Sigmoid colon (tissue), 7 donors: ENCODE data around the gene ZFYVE28. TPM values are rescaled to one million over a fixed set of nuclear protein-coding genes. Genes with fewer than 3 reads are reported as not detected.

ENCODE experiments used
- DNase-seq: peaks from one replicate; pipeline ENCODE4 v3.0.0-alpha.2; 2019
- H3K27ac ChIP-seq, 4 donors: fragments of 200-600 bp; sonication (generic); one replicate each; pipeline ENCODE4 v1.5.1; 2016 to 2019; ENCODE audit warnings: mild to moderate bottlenecking in 1 of 4
- H3K27me3 ChIP-seq, 3 donors: fragments of 200-600 bp; sonication (generic); one replicate each; pipeline ENCODE4 v1.5.1; 2019; ENCODE audit warnings: mild to moderate bottlenecking in 1 of 3
- H3K36me3 ChIP-seq, 4 donors: fragments of 200-600 bp; sonication (generic); one replicate each; pipeline ENCODE4 v1.5.1; 2016 to 2019
- H3K4me1 ChIP-seq, 4 donors: fragments of 200-600 bp; sonication (generic); one replicate each; pipeline ENCODE4 v1.5.1; 2017 to 2019
- H3K4me3 ChIP-seq, 4 donors: fragments of 200-600 bp; sonication (generic); one replicate each; pipeline ENCODE4 v1.5.1; 2017 to 2019; ENCODE audit warnings: mild to moderate bottlenecking in 2 of 4, moderate library complexity in 1 of 4
- H3K9me3 ChIP-seq, 4 donors: fragments of 200-600 bp in 3 of 4; sonication (generic) in 3 of 4; one replicate each; pipeline versions ENCODE4 v1.5.1 to v1.6.1; 2013 to 2019
- CTCF ChIP-seq, 4 experiments: fragments of 450-650 bp in 3 of 4; fragments of 200-600 bp in 1 of 4; IDR thresholded peaks; one replicate each; pipeline ENCODE4 v1.5.1; 2016 to 2019; ENCODE audit warnings: antibody characterized with exemption in 4 of 4, mild to moderate bottlenecking in 3 of 4, moderate library complexity in 2 of 4
- EP300 ChIP-seq, 4 donors: sonication (generic); formaldehyde crosslinking; IDR thresholded peaks; one replicate each; pipeline ENCODE4 v1.6.1; 2017; ENCODE audit warnings: antibody characterized with exemption in 4 of 4
- POLR2A ChIP-seq, 2 donors: fragments of 450-650 bp; IDR thresholded peaks; one replicate each; pipeline ENCODE4 v1.6.1; 2016; ENCODE audit warnings: antibody characterized with exemption in 2 of 2, mild to moderate bottlenecking in 2 of 2, moderate library complexity in 2 of 2
- POLR2AphosphoS5 ChIP-seq, 4 donors: sonication (generic); formaldehyde crosslinking; IDR thresholded peaks; one replicate each; pipeline ENCODE4 v1.6.1; 2017; ENCODE audit warnings: antibody characterized with exemption in 4 of 4
- WGBS, 2 donors: extraction: QIAGEN DNeasy Blood & Tissue Kit; methylation state at CpG; one replicate each; pipeline ENCODE4 v1.1.7; 2013; 5-methylcytosine and 5-hydroxymethylcytosine counted together
- intact Hi-C: fragments of 100-400 bp; cut with DNase I; formaldehyde crosslinking; loops from one replicate; pipeline ENCODE4 v1.15.1; 2023
- polyA plus RNA-seq, 3 donors: library from polyadenylated mRNA; stranded (reverse); fragments of 200-250 nt; gene quantifications; one replicate each; pipeline ENCODE4 v1.2.3, GENCODE V29; 2013
- total RNA-seq, 4 donors: library from RNA; depleted of rRNA; stranded (reverse); fragments of >200 nt; gene quantifications; one replicate each; pipeline ENCODE4 v1.1.0, GENCODE V29; 2016
- donor health status: healthy with polysubstance abuse.
- donor health status: Bipolar disorder and iron deficiency.
- donor health status: healthy.

The ZFYVE28 gene
- total and polyA plus RNA-seq, 7 donors, result 3.1 to 24.1 (median 13.0) TPM

DNA sequence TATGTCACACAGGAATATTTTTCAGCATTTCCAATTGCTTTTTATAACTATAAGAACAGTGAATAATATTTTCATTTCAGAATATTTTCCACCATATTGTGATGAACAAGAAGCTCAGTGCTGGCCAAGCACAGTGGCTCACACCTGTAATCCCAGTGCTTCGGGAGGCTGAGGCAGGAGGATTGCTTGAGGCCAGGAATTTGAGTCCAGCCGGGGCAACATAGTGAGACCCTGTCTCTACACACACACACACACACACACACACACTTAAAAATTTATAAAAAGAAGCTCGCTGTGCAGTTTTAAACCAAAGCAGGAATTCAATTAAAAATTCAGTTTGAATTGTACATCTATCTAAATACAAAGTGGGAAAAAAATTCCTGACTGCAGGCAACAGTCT, 3.2 kb downstream of the ZFYVE28 start:
- Histone ChIP-seq H3K9me3 (no peaks in the 10 kb centered on the region), H3K4me1 (peaks cover 0 to 50% (median 45%) of the 10 kb centered on the region in 4 donors), H3K4me3 (no peak overlapping the region), H3K27me3 (peaks cover 8 to 48% (median 37%) of the 10 kb centered on the region in 3 donors), H3K36me3 (no peaks in the 10 kb centered on the region), H3K27ac (no peak overlapping the region)
- 94 to 97% methylated on average over 3 of the region's 3 CpGs for WGBS, 2 donors
- TF ChIP-seq EP300 (IDR thresholded peaks at IDR 0.05) (no peak), CTCF (IDR thresholded peaks at IDR 0.05) (no peak), POLR2AphosphoS5 (IDR thresholded peaks at IDR 0.05) (no peak), POLR2A (IDR thresholded peaks at IDR 0.05) (no peak)
- intact Hi-C loops, result loop anchor here (5.0 kb wide), 6 partner anchors 52 to 547 kb away; partner anchors contain the start of genes FAM193A, GRK4, HAUS3 and MXD4
- DNase-seq, result no peak

GRCh38 chr4:2413821-2414610, 4.4 kb downstream of the ZFYVE28 start:
- 46 to 56% methylated on average over 14 of the region's 14 CpGs for whole genome bisulfite sequencing, 2 donors
- Histone ChIP-seq H3K4me3 (no peak overlapping the region), H3K9me3 (no peaks in the 10 kb centered on the region), H3K4me1 (peaks cover 0 to 42% (median 37%) of the 10 kb centered on the region in 4 donors), H3K36me3 (no peaks in the 10 kb centered on the region), H3K27ac (peak overlapping the region; percentile 25 to 56 (median 43)), H3K27me3 (peaks cover 8 to 42% (median 37%) of the 10 kb centered on the region in 3 donors)
- intact Hi-C loops, result no loop called here
- peak in 1 of 2 donors; percentile 18 for TF ChIP-seq POLR2A (IDR thresholded peaks at IDR 0.05)
- no peak for TF ChIP-seq EP300 (IDR thresholded peaks at IDR 0.05)
- no peak for DNase-seq

DNA sequence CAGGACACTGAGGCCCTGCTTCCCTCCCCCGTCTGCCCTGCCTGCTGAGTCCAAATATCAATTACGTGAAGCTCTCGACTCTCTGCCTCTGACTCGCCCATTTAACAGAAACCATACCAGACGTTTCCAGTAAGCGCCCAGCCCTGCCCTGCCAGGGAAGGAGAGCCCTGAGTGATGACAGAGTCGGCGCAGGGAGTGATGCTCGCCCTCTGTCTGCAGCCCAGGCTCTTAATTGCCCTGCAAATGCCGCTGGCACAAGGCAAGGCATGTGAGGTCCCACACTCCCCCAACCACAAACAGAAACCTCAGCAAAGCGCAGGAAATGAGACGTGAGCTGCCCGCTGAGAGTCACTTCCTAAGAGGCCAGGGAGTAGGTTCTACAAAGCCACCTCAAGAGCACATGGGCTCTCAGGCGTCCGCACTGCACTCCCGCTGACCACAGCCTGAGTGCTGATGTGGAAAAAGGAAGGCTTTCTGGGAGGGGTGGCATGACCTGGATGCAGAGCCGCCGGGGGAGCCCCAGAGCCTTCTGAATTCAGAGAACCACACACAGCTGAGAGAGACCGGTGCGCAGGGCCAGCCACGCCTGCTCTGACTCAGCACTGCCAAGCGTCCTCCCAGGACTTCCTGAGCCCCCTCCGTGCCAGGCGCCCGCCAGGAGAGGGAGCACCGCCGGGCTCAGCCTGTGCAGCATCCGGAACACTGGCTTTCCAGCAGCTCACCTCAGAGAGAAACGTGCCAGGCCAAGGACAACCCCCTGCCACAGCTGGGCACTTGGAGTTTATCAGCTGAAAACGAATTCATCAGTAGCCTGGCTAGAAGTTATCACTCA, 5.3 kb downstream of the ZFYVE28 start:
- peak in 1 of 4 donors; percentile 61 for TF ChIP-seq POLR2AphosphoS5 (IDR thresholded peaks at IDR 0.05)
- TF ChIP-seq POLR2A (IDR thresholded peaks at IDR 0.05), result no peak
- TF ChIP-seq CTCF (IDR thresholded peaks at IDR 0.05), result peak in 3 of 4 experiments; percentile 29 to 33 (median 32)
- DNase-seq, result peak; percentile 87
- Histone ChIP-seq H3K4me3 (peak overlapping the region in 2 of 4 donors; percentile 7 to 34), H3K36me3 (no peaks in the 10 kb centered on the region), H3K27me3 (peaks cover 8 to 39% (median 37%) of the 10 kb centered on the region in 3 donors), H3K9me3 (no peaks in the 10 kb centered on the region), H3K4me1 (peaks cover 0 to 38% (median 35%) of the 10 kb centered on the region in 4 donors), H3K27ac (peak overlapping the region; percentile 25 to 56 (median 43))
- WGBS, 2 donors, result 1 to 3% methylated on average over 30 of the region's 30 CpGs
- intact Hi-C loops, result no loop called here

- Histone ChIP-seq H3K4me1 (peaks cover 0 to 32% (median 29%) of the 10 kb centered on the region in 4 donors), H3K36me3 (no peaks in the 10 kb centered on the region), H3K27me3 (peaks cover 8 to 33% (median 32%) of the 10 kb centered on the region in 3 donors), H3K9me3 (no peaks in the 10 kb centered on the region), H3K27ac (peak overlapping the region; percentile 25 to 56 (median 43)), H3K4me3 (peak overlapping the region in 1 of 4 donors; percentile 34)
- no peak for DNase-seq
- intact Hi-C loops, result no loop called here
- TF ChIP-seq EP300 (IDR thresholded peaks at IDR 0.05) (no peak), CTCF (IDR thresholded peaks at IDR 0.05) (no peak), POLR2AphosphoS5 (IDR thresholded peaks at IDR 0.05) (no peak), POLR2A (IDR thresholded peaks at IDR 0.05) (no peak)
- 5 to 22% methylated on average over 5 of the region's 5 CpGs for WGBS, 2 donors
Measured at GRCh38 chr4:2412534-2412884, 5.9 kb downstream of the ZFYVE28 start.
